ENCODE results near the gene CGB2. TPM values are rescaled to one million over a fixed set of nuclear protein-coding genes. Genes with fewer than 3 reads are reported as not detected.

The CGB2 gene
- total and polyA plus RNA-seq, 2 of the 4 experiments (the other 2 are of a cell fraction), result not detected

GRCh38 chr19:48988286-48988685, 43.4 kb upstream of the CGB2 start:
- H3K4ac ChIP-seq (ENCODE audit: low read depth, low read length), result no peak overlapping the region
- no peak overlapping the region for H4K8ac ChIP-seq (ENCODE audit: low read depth in 2 of 2, low read length in 2 of 2)
- H3K27me3 ChIP-seq (ENCODE audit: control insufficient read depth, insufficient read depth, low read length), result no peaks in the 10 kb centered on the region
- H3K27ac ChIP-seq (ENCODE audit: insufficient read depth, low read length), result no peak overlapping the region
- peaks cover 13% of the 10 kb centered on the region for H3K9me1 ChIP-seq (ENCODE audit: insufficient read depth, low read length)
- peaks cover 10% of the 10 kb centered on the region for H3K4me1 ChIP-seq (ENCODE audit: control insufficient read depth, insufficient read depth, low read length)
- H3K14ac ChIP-seq (replicated peaks; ENCODE audit: low read depth, low read length), result no peak overlapping the region
- no peak for TF ChIP-seq MXI1 (IDR thresholded peaks at IDR 0.05; ENCODE audit: borderline replicate concordance, low read depth, low read length)
- no peak for TF ChIP-seq RCOR1 (IDR thresholded peaks at IDR 0.05; ENCODE audit: insufficient replicate concordance, low read length)
- TF ChIP-seq CTCF (conservative IDR thresholded peaks at IDR 0.05; ENCODE audit: low read depth, low read length), result no peak
- no peak for TF ChIP-seq CHD1 (IDR thresholded peaks at IDR 0.05; ENCODE audit: low read depth, low read length)
- TF ChIP-seq USF2 (IDR thresholded peaks at IDR 0.05; ENCODE audit: low read depth, low read length), result no peak
- TF ChIP-seq NFE2L2 (IDR thresholded peaks at IDR 0.05; ENCODE audit: low read depth, low read length), result no peak
- no peak for TF ChIP-seq BHLHE40 (IDR thresholded peaks at IDR 0.05; ENCODE audit: low read depth, low read length)
- TF ChIP-seq RAD21 (IDR thresholded peaks at IDR 0.05; ENCODE audit: low read length), result no peak
- no peak for TF ChIP-seq CEBPB (IDR thresholded peaks at IDR 0.05; ENCODE audit: low read depth, low read length)
- no peak overlapping the region for H4K5ac ChIP-seq (ENCODE audit: low read depth, low read length)
- peaks cover 47% of the 10 kb centered on the region for H3K36me3 ChIP-seq (ENCODE audit: control insufficient read depth, insufficient read depth, low read length)
- no peak overlapping the region for H3K4me3 ChIP-seq (ENCODE audit: insufficient read depth, low read depth, low read length)
- H3K56ac ChIP-seq (ENCODE audit: extremely low read depth, insufficient read depth, low read length), result no peak overlapping the region
- no peak overlapping the region for H3K9ac ChIP-seq (ENCODE audit: low read depth, low read length)
- no peak for DNase-seq
- H2AK9ac ChIP-seq (replicated peaks; ENCODE audit: low read depth, low read length, poor library complexity), result no peak overlapping the region
- H2BK15ac ChIP-seq (ENCODE audit: low read depth, low read length), result no peak overlapping the region
- H3K79me1 ChIP-seq (ENCODE audit: low read depth in 1 of 2, low read length in 2 of 2), result peaks cover 27 to 75% of the 10 kb centered on the region in 2 experiments
- ChIA-PET POLR2A (ENCODE audit: unreplicated experiment) (no interaction called here), CTCF (no interaction called here)
- H3K9me3 ChIP-seq (ENCODE audit: control insufficient read depth, insufficient read depth, low read length), result no peaks in the 10 kb centered on the region
- no peak overlapping the region for H2BK5ac ChIP-seq (ENCODE audit: low read depth, low read length, poor library complexity, severe bottlenecking)
- intact Hi-C loops (cut with micrococcal nuclease) (no loop called here), dilution Hi-C loops (cut with HindIII; ENCODE audit: low sequenced_read_pairs, unreplicated experiment) (no loop called here), in situ Hi-C loops (cut with MboI; ENCODE audit: low sequenced_read_pairs) (no loop called here)
- H4K91ac ChIP-seq (ENCODE audit: insufficient read depth, low read depth, low read length), result no peak overlapping the region
- H2AFZ ChIP-seq (replicated peaks; ENCODE audit: low read length, poor library complexity), result no peak overlapping the region
- no TSS peak for BruUV-seq (replicated peaks)
- no peak overlapping the region for H3K23ac ChIP-seq (ENCODE audit: low read depth, low read length)
- 100% methylated on average over 1 of the region's 7 CpGs; no CpG with 5 or more reads in 1 of the 2 experiments for WGBS, 2 experiments (ENCODE audit: extremely low coverage in 2 of 2, insufficient read length in 1 of 2)
- H3K18ac ChIP-seq (ENCODE audit: low read depth, low read length), result no peak overlapping the region
- no peak overlapping the region for H2AK5ac ChIP-seq (ENCODE audit: low read depth, low read length)
- peaks cover 24% of the 10 kb centered on the region for H4K20me1 ChIP-seq (ENCODE audit: insufficient read depth, low read length)
- no peak overlapping the region for H3K4me2 ChIP-seq (ENCODE audit: low read depth, low read length)
- no peak for ATAC-seq (ENCODE audit: low read depth)
- no peak overlapping the region for H2BK20ac ChIP-seq (ENCODE audit: low read depth, low read length)
- H2BK120ac ChIP-seq (ENCODE audit: low read depth, low read length), result no peak overlapping the region

All from IMR-90 (cell line).